ENCODE results near the gene CCNQ.

Gene CCNQ

DNA sequence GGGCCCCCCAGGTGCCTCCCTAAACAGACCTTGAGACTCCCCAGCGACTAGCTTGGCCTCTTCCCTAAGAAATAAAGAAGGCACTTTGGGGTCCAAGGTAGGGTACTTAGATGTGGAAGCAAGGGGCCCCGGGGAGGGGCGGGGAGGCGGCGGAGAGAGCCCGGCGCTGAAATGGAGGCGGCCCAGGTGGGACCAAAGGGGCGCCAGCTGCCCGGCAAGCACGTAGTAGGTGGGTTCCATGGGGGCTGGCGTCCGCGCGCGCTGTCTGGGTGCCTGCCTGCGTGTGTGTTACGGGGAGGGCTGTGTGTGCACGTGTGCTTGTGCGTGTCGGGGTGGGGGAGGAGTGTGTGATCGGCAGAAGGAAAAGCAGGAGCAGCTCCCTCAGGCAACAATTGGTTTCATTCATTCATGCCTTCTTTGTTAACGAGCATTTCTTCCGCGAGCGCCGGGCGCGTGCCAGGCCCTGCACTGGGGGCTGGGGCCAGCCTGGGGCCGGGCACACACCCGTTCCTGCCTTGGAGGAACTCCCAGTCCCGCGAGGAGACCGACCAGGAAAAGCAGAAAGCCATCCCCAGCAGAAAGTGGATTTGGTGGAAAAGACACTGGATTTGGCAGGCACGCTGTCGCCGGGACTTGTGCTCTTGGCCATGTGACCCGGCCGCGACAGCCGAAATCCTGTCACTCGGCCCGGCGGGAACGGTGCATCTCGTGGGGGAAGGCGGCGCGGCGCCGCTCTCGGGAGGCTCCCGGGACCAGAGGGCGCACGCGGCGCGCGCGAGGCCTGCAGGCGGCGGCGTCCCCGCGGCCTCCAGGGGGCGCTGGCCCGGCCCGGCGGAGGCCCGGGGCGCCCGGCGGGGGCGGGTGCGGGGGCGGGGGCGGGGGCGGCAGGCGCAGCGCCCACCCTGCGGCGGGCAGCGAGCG, 44.8 kb upstream of the CCNQ start:
- DNase-seq (ENCODE audit: low spot score), result no peak
- TF ChIP-seq, protein P1, sequence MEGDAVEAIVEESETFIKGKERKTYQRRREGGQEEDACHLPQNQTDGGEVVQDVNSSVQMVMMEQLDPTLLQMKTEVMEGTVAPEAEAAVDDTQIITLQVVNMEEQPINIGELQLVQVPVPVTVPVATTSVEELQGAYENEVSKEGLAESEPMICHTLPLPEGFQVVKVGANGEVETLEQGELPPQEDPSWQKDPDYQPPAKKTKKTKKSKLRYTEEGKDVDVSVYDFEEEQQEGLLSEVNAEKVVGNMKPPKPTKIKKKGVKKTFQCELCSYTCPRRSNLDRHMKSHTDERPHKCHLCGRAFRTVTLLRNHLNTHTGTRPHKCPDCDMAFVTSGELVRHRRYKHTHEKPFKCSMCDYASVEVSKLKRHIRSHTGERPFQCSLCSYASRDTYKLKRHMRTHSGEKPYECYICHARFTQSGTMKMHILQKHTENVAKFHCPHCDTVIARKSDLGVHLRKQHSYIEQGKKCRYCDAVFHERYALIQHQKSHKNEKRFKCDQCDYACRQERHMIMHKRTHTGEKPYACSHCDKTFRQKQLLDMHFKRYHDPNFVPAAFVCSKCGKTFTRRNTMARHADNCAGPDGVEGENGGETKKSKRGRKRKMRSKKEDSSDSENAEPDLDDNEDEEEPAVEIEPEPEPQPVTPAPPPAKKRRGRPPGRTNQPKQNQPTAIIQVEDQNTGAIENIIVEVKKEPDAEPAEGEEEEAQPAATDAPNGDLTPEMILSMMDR (IDR thresholded peaks at IDR 0.05), result no peak
- Histone ChIP-seq H3K27ac (no peak overlapping the region), H3K4me3 (peak overlapping the region; percentile 51)

DNA sequence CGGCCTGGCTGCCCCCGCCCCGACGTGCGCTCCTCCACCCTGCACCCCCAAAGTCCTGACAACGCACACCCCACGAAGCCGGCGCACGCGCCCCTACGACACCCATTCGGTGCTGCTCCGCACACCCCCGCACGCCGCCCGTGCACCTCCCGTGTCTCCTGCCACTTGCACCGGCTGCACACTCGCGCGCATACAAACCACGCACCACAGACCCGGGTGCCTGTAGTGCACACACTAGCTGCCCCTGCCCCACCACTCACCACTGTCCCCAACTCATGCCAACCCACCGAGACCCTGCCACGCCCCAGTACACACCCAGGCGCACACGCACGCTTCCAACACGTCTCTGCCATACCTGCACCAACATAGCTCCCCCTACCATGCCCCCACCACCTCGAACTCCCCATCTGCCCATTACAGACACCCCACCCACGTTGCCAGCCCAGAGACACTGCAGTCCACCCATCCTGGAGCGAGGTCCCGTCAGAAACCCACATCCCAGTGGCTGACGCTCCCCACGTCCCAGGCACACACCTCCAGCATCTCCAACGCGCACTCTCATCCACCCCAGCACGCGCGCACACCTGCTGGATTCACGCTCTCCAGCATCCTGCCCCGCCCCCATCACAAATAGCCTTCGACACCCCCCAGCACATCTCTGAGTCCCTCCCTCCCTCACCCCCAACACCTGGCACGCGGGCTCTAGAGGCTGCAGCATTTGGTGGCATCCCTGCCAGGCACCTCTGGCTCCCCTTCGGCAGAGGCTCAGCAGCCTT, 43.9 kb upstream of the CCNQ start:
- Histone ChIP-seq H3K27ac (no peak overlapping the region), H3K4me3 (peak overlapping the region; percentile 58)
- no peak for DNase-seq (ENCODE audit: low spot score)
- TF ChIP-seq, protein P1 (IDR thresholded peaks at IDR 0.05), result no peak

GRCh38 chrX:153642051-153642654, 43.2 kb upstream of the CCNQ start:
- Histone ChIP-seq H3K27ac (no peak overlapping the region), H3K4me3 (peak overlapping the region; percentile 58)
- no peak for DNase-seq (ENCODE audit: low spot score)
- TF ChIP-seq, protein P1 (IDR thresholded peaks at IDR 0.05), result no peak

GRCh38 chrX:153641627-153642026, 42.7 kb upstream of the CCNQ start:
- H3K27ac ChIP-seq, result no peak overlapping the region
- DNase-seq (ENCODE audit: low spot score), result no peak
- TF ChIP-seq, protein P1 (IDR thresholded peaks at IDR 0.05), result no peak
- no peak overlapping the region for H3K4me3 ChIP-seq

DNA sequence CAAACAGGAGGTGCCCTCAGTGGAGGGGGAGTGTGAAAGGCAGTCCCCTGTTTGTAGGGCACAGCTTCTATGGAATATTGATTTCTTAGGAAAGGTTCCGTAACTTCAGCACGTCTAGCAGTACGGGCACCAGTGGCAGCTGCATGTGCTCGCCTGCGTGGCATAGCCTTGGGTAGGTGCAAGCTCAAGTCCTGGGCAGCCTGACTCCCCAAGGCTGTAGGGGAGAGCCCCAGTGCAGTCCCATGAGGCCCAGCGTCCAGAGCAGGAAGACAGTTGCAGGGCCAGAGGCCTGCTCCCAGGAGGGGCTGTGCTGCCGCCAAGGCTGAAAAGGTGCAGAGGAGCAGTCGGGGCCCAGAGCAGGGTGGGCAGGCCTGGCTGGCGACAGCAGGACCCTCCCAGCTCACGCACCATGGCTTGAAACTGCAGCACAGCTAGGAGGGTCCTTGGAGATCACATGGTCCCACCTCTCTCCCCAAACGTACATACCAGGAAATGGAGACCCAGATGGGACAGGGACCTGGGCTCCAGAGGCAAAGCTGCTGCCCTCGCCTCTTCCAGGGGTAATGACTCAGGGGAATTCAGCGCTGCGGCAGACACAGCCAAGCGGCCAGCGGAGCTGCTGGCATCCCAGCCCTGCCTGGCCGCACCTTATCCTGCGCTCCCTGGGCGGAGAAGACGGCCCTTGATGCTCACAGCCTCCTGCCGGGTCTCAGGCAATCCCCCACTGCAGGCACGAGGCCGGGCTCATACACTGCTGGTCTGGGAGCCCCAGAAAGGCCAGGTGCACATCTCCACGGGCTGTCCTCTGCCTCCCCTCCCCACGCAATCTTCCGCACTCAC, 42.0 kb upstream of the CCNQ start:
- TF ChIP-seq, protein P1 (IDR thresholded peaks at IDR 0.05), result no peak
- Histone ChIP-seq H3K4me3 (no peak overlapping the region), H3K27ac (no peak overlapping the region)
- DNase-seq (ENCODE audit: low spot score), result no peak

GRCh38 chrX:153640045-153640686, 41.2 kb upstream of the CCNQ start:
- Histone ChIP-seq H3K4me3 (no peak overlapping the region), H3K27ac (no peak overlapping the region)
- DNase-seq (ENCODE audit: low spot score), result no peak
- TF ChIP-seq, protein P1 (IDR thresholded peaks at IDR 0.05), result no peak

Data from coronary artery (tissue), 2 donors.